IMR-90 (cell line): ENCODE measurements around the gene SSNA1.

Source experiments
- BHLHE40 ChIP-seq: fragments of 150-350 bp; IDR thresholded peaks from 2 replicates; pipeline ENCODE4 v1.6.1; 2016; ENCODE audit warnings: mild to moderate bottlenecking, low read depth, low read length
- CEBPB ChIP-seq: IDR thresholded peaks from 2 replicates; pipeline ENCODE4 v1.6.1; 2012; ENCODE audit warnings: low read depth, low read length, improper control_type of control experiment
- CHD1 ChIP-seq: IDR thresholded peaks from 2 replicates; pipeline ENCODE4 v1.6.1; 2012; ENCODE audit warnings: low read depth, low read length, improper control_type of control experiment
- CTCF ChIP-seq: conservative IDR thresholded peaks from 2 replicates; pipeline ENCODE4 v1.5.1; 2012; ENCODE audit warnings: mild to moderate bottlenecking, low read depth, low read length, improper control_type of control experiment
- FOS ChIP-seq: fragments of 150-350 bp; IDR thresholded peaks from 2 replicates; pipeline ENCODE4 v1.6.1; 2016; ENCODE audit warnings: low read depth, low read length
- MAFK ChIP-seq: IDR thresholded peaks from 2 replicates; pipeline ENCODE4 v1.6.1; 2012; ENCODE audit warnings: low read depth, low read length, improper control_type of control experiment
- MAZ ChIP-seq: IDR thresholded peaks from 2 replicates; pipeline ENCODE4 v1.6.1; 2012; ENCODE audit warnings: low read depth, mild to moderate bottlenecking, low read length, improper control_type of control experiment, moderate library complexity, borderline replicate concordance
- MXI1 ChIP-seq: IDR thresholded peaks from 2 replicates; pipeline ENCODE4 v1.6.1; 2012; ENCODE audit warnings: low read depth, mild to moderate bottlenecking, low read length, moderate library complexity, borderline replicate concordance
- POLR2A ChIP-seq: IDR thresholded peaks from 2 replicates; pipeline ENCODE4 v1.6.1; 2012; ENCODE audit warnings: mild to moderate bottlenecking, low read depth, low read length
- RAD21 ChIP-seq: IDR thresholded peaks from 2 replicates; pipeline ENCODE4 v1.6.1; 2012; ENCODE audit warnings: low read length, improper control_type of control experiment
- RCOR1 ChIP-seq: IDR thresholded peaks from 2 replicates; pipeline ENCODE4 v1.6.1; 2012; ENCODE audit warnings: mild to moderate bottlenecking, low read length, improper control_type of control experiment; ENCODE audit not compliant: insufficient replicate concordance
- RFX5 ChIP-seq: IDR thresholded peaks from 2 replicates; pipeline ENCODE4 v1.8.0; 2012; ENCODE audit warnings: low read depth, mild to moderate bottlenecking, low read length, moderate library complexity
- SMC3 ChIP-seq: fragments of 150-350 bp; IDR thresholded peaks from 2 replicates; pipeline ENCODE4 v1.6.1; 2016; ENCODE audit warnings: low read depth, mild to moderate bottlenecking, antibody characterized with exemption, low read length, moderate library complexity
- USF2 ChIP-seq: fragments of 150-350 bp; IDR thresholded peaks from 2 replicates; pipeline ENCODE4 v1.6.1; 2017; ENCODE audit warnings: mild to moderate bottlenecking, antibody characterized with exemption, low read length, low read depth

- no peak for TF ChIP-seq SMC3
- no peak for TF ChIP-seq POLR2A
- TF ChIP-seq CTCF, result no peak
- no peak for TF ChIP-seq BHLHE40
- TF ChIP-seq FOS, result no peak
- no peak for TF ChIP-seq USF2
- TF ChIP-seq CEBPB, result no peak
- TF ChIP-seq MXI1, result no peak
- TF ChIP-seq RFX5, result no peak
- TF ChIP-seq RAD21, result no peak
- no peak for TF ChIP-seq MAFK
- TF ChIP-seq RCOR1, result no peak
- TF ChIP-seq MAZ, result no peak
- TF ChIP-seq CHD1, result no peak
Measured at GRCh38 chr9:137206602-137207001, 18.1 kb downstream of the SSNA1 start.
